OCI-LY1 (cell line): ENCODE measurements around the gene DSE.
"Not testable (repeated sequence)": the region's sequence is repeated elsewhere in the genome, so short reads cannot be mapped to it uniquely, and the experiment has no call there.

Experiments used
- EZH2 ChIP-seq: fragments of 200-600 bp; sonication (generic), shearing (Covaris generic); IDR thresholded peaks from 2 replicates; pipeline ENCODE4 v1.8.0; 2017; ENCODE audit warnings: borderline replicate concordance, mixed run types, mild to moderate bottlenecking, antibody characterized with exemption, low read length, moderate library complexity, mixed read lengths
- TF ChIP-seq, protein P1 (sequence below): fragments of 200-600 bp; sonication (generic), shearing (Covaris generic); IDR thresholded peaks from 2 replicates; pipeline ENCODE4 v1.5.1; 2017; ENCODE audit warnings: mild to moderate bottlenecking, antibody characterized with exemption, low read length, moderate library complexity, mixed read lengths

DNA sequence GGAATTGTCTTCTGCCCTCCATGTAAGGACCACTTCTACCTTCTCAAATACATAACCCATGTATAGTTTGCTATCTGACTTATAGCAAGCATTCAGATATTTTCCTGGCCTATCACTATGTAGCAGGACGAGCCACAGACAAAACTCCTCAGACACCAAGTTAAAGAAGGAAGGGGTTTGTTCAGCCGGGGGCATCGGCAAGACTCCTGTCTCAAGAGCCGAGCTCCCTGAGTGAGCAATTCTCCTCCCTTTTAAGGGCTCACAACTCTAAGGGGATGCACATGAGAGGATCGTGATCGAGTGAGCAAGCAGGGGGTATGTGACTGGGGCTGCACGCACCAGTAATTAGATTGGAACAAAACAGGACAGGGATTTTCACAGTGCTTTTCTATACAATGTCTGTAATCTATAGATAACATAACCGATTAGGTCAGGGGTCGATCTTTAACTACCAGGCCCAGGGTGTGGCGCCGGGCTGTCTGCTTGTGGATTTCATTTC, 45.1 kb upstream of the DSE start:
- TF ChIP-seq, protein P1, sequence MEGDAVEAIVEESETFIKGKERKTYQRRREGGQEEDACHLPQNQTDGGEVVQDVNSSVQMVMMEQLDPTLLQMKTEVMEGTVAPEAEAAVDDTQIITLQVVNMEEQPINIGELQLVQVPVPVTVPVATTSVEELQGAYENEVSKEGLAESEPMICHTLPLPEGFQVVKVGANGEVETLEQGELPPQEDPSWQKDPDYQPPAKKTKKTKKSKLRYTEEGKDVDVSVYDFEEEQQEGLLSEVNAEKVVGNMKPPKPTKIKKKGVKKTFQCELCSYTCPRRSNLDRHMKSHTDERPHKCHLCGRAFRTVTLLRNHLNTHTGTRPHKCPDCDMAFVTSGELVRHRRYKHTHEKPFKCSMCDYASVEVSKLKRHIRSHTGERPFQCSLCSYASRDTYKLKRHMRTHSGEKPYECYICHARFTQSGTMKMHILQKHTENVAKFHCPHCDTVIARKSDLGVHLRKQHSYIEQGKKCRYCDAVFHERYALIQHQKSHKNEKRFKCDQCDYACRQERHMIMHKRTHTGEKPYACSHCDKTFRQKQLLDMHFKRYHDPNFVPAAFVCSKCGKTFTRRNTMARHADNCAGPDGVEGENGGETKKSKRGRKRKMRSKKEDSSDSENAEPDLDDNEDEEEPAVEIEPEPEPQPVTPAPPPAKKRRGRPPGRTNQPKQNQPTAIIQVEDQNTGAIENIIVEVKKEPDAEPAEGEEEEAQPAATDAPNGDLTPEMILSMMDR = not testable (repeated sequence)
- not testable (repeated sequence) for TF ChIP-seq EZH2
